ENCODE data around the gene MDFI. TPM values are rescaled to one million over a fixed set of nuclear protein-coding genes. Genes with fewer than 3 reads are reported as not detected.

Gene MDFI
- total RNA-seq, 2 donors from 2014 or later: 52.7 to 80.0 TPM

DNA sequence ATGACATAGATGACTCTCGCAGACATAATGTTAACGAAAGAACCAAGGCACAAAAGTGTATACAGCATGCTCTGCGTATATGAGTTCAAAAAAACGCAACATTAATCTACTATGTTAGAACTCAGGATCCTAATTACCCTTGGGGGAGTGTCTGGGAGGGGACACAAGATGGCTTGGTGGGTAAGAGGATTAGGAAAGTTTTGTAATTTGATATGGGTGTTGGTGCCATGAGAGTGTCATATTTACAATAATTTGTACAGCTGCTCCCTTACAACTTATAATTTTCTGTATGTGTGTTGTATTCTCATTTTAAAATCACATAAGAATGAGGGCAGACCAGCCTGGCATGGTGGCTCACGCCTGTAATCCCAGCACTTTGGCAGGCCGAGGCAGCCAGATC is 58.5 kb downstream of the MDFI start:
- Mint-ChIP-seq H3K27me3 (ENCODE audit: insufficient read depth) (peaks cover 4% of the 10 kb centered on the region), H3K27ac (no peak overlapping the region), H3K9me3 (no peaks in the 10 kb centered on the region), H3K4me3 (no peak overlapping the region), H3K4me1 (peaks cover 11% of the 10 kb centered on the region), H3K36me3 (ENCODE audit: low read depth) (no peaks in the 10 kb centered on the region)
- Histone ChIP-seq H3K4me3 (ENCODE audit: low read length) (no peak overlapping the region), H3K36me3 (ENCODE audit: control insufficient read depth, insufficient read depth, low read length) (no peaks in the 10 kb centered on the region), H3K27me3 (ENCODE audit: control insufficient read depth, insufficient read depth, low read length, poor library complexity, severe bottlenecking) (no peaks in the 10 kb centered on the region), H3K9me3 (ENCODE audit: control insufficient read depth, low read length) (no peaks in the 10 kb centered on the region), H3K9ac (ENCODE audit: extremely low read depth, low read length, poor library complexity, severe bottlenecking) (no peak overlapping the region), H3K4me1 (ENCODE audit: control insufficient read depth, insufficient read depth, low read length) (no peaks in the 10 kb centered on the region), H3K27ac (ENCODE audit: low read depth, low read length) (no peak overlapping the region)
- TF ChIP-seq, protein P1, sequence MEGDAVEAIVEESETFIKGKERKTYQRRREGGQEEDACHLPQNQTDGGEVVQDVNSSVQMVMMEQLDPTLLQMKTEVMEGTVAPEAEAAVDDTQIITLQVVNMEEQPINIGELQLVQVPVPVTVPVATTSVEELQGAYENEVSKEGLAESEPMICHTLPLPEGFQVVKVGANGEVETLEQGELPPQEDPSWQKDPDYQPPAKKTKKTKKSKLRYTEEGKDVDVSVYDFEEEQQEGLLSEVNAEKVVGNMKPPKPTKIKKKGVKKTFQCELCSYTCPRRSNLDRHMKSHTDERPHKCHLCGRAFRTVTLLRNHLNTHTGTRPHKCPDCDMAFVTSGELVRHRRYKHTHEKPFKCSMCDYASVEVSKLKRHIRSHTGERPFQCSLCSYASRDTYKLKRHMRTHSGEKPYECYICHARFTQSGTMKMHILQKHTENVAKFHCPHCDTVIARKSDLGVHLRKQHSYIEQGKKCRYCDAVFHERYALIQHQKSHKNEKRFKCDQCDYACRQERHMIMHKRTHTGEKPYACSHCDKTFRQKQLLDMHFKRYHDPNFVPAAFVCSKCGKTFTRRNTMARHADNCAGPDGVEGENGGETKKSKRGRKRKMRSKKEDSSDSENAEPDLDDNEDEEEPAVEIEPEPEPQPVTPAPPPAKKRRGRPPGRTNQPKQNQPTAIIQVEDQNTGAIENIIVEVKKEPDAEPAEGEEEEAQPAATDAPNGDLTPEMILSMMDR (conservative IDR thresholded peaks at IDR 0.05): no peak
- no peak for DNase-seq
- WGBS, 2 experiments (ENCODE audit: insufficient coverage in 1 of 2, insufficient read length in 1 of 2): 86 to 92% methylated on average over 4 to 6 of the region's 6 CpGs

DNA sequence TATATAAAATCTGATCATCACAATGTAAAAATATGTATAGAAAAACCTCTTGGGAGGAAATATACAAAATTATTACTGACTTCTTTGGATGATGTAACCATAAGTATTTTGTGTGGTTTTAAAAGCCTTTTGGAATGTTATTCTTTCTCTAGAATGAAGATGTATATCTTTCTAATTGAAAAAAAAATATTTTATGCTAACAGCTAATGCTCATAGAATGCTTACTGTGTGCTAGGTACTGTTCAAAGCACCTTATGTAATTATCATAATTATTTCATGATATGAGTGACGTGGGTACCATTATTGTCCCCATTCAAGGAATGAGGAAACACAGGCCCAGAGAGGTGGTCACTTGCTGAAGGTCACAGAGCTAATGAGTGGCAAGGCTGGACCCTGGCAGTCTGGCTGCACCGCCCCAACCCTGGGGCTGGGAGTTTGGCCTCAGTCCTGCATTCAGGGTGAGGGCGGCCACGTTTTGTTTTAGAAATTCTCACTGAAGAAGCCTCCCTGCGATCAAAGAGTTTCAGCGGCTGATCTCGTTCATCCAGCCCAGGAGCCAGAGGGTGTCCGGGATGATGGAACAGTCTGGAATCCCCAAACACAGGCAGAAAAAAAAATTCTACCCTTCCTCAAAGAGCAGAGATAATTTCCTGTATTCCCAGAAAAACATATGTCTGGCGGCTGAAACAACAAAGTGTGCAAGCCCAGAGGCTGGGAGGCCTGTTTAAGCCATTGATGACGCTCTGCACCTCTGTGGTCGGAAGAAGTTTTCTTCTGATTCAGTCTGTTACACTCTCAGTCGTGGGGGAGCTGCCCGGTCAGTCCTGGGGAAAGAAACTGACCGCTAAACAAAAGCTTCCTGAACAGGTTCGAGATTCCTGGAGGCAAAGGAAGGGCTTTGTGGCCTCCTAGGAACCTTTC is 59.9 kb downstream of the MDFI start:
- no peaks in the 10 kb centered on the region for H3K9me3 ChIP-seq (ENCODE audit: control insufficient read depth, low read length)
- Mint-ChIP-seq H3K27ac (no peak overlapping the region), H3K27me3 (ENCODE audit: insufficient read depth) (peaks cover 4% of the 10 kb centered on the region), H3K9me3 (no peaks in the 10 kb centered on the region), H3K4me3 (no peak overlapping the region), H3K36me3 (ENCODE audit: low read depth) (no peaks in the 10 kb centered on the region), H3K4me1 (peaks cover 11% of the 10 kb centered on the region)
- 83 to 86% methylated on average over 14 to 15 of the region's 15 CpGs for WGBS, 2 experiments (ENCODE audit: insufficient coverage in 1 of 2, insufficient read length in 1 of 2)
- DNase-seq: no peak
- no peaks in the 10 kb centered on the region for H3K4me1 ChIP-seq (ENCODE audit: control insufficient read depth, insufficient read depth, low read length)
- H3K4me3 ChIP-seq (ENCODE audit: low read length): no peak overlapping the region
- TF ChIP-seq, protein P1 (conservative IDR thresholded peaks at IDR 0.05): no peak
- no peaks in the 10 kb centered on the region for H3K27me3 ChIP-seq (ENCODE audit: control insufficient read depth, insufficient read depth, low read length, poor library complexity, severe bottlenecking)
- H3K9ac ChIP-seq (ENCODE audit: extremely low read depth, low read length, poor library complexity, severe bottlenecking): no peak overlapping the region
- H3K36me3 ChIP-seq (ENCODE audit: control insufficient read depth, insufficient read depth, low read length): no peaks in the 10 kb centered on the region
- H3K27ac ChIP-seq (ENCODE audit: low read depth, low read length): no peak overlapping the region

DNA sequence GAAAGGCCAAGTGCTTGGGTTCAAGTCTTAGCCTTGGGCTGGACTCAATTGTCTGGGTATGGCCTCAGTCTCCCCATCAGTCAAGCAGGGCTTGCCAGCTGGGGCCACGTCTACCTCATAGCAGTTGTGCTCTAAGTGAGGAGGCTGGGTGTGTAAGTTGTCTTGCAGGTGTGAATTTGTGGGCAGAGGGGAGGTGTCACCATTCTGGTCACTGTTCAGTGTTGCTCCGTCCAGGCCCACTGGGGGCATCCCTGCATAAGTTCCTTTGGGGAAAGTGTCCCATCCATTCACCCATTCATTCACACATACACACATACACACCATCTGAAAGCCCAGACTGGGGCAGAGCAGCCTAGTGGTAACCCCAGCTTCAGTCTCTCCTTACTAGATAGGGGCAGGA is 60.8 kb downstream of the MDFI start:
- TF ChIP-seq, protein P1 (conservative IDR thresholded peaks at IDR 0.05): no peak
- no peaks in the 10 kb centered on the region for H3K36me3 Mint-ChIP-seq (ENCODE audit: low read depth)
- DNase-seq: no peak
- peaks cover 2% of the 10 kb centered on the region for H3K27me3 Mint-ChIP-seq (ENCODE audit: insufficient read depth)
- H3K36me3 ChIP-seq (ENCODE audit: control insufficient read depth, insufficient read depth, low read length): no peaks in the 10 kb centered on the region
- H3K4me1 ChIP-seq (ENCODE audit: control insufficient read depth, insufficient read depth, low read length): no peaks in the 10 kb centered on the region
- no peak overlapping the region for H3K27ac ChIP-seq (ENCODE audit: low read depth, low read length)
- no peaks in the 10 kb centered on the region for H3K27me3 ChIP-seq (ENCODE audit: control insufficient read depth, insufficient read depth, low read length, poor library complexity, severe bottlenecking)
- WGBS, 2 experiments (ENCODE audit: insufficient coverage in 1 of 2, insufficient read length in 1 of 2): 80 to 94% methylated on average over 1 to 2 of the region's 2 CpGs
- peaks cover 11% of the 10 kb centered on the region for H3K4me1 Mint-ChIP-seq
- H3K9me3 Mint-ChIP-seq: no peaks in the 10 kb centered on the region
- no peak overlapping the region for H3K4me3 ChIP-seq (ENCODE audit: low read length)
- no peaks in the 10 kb centered on the region for H3K9me3 ChIP-seq (ENCODE audit: control insufficient read depth, low read length)
- H3K9ac ChIP-seq (ENCODE audit: extremely low read depth, low read length, poor library complexity, severe bottlenecking): no peak overlapping the region
- no peak overlapping the region for H3K4me3 Mint-ChIP-seq
- no peak overlapping the region for H3K27ac Mint-ChIP-seq

Data from endodermal cell (in vitro differentiated cells).